OCI-LY1 (cell line): ENCODE data around the gene SCFD1.

ENCODE experiments used
- H2AFZ ChIP-seq: fragments of 200-600 bp; sonication (generic), shearing (Covaris generic); 2 replicates; pipeline ENCODE4 v1.6.0; 2014; ENCODE audit warnings: antibody characterized with exemption, mild to moderate bottlenecking, low read length
- H3F3A ChIP-seq: fragments of 200-600 bp; sonication (generic), shearing (Covaris generic); 2 replicates; pipeline ENCODE4 v1.6.0; 2014; ENCODE audit warnings: mild to moderate bottlenecking, antibody characterized with exemption, low read length, moderate library complexity; ENCODE audit not compliant: insufficient read depth
- H3K27ac ChIP-seq: fragments of 200-600 bp; sonication (generic); 2 replicates; pipeline ENCODE4 v1.5.1; 2014; ENCODE audit warnings: low read length, mixed run types, mild to moderate bottlenecking, low read depth; ENCODE audit not compliant: poor library complexity, severe bottlenecking
- H3K27me3 ChIP-seq: fragments of 200-600 bp; sonication (generic); 2 replicates; pipeline ENCODE4 v1.6.0; 2014; ENCODE audit warnings: antibody characterized with exemption, mild to moderate bottlenecking, low read length, moderate library complexity; ENCODE audit not compliant: insufficient read depth
- H3K36me3 ChIP-seq: fragments of 200-600 bp; sonication (generic); 2 replicates; pipeline ENCODE4 v1.6.1; 2014; ENCODE audit warnings: mild to moderate bottlenecking, antibody characterized with exemption, low read length, moderate library complexity, mixed read lengths; ENCODE audit not compliant: insufficient read depth
- H3K4me1 ChIP-seq: fragments of 200-600 bp; sonication (generic); 2 replicates; pipeline ENCODE4 v1.5.1; 2014; ENCODE audit warnings: mild to moderate bottlenecking, low read length, moderate library complexity; ENCODE audit not compliant: insufficient read depth, severe bottlenecking
- H3K4me2 ChIP-seq: fragments of 200-600 bp; sonication (generic), shearing (Covaris generic); 2 replicates; pipeline ENCODE4 v1.6.1; 2014; ENCODE audit warnings: low read length
- H3K4me3 ChIP-seq: fragments of 200-600 bp; sonication (generic); 2 replicates; pipeline ENCODE4 v1.5.1; 2014; ENCODE audit warnings: low read length, low read depth, mild to moderate bottlenecking, mixed read lengths; ENCODE audit not compliant: poor library complexity, severe bottlenecking
- H3K79me2 ChIP-seq: fragments of 200-600 bp; shearing (Covaris generic); 2 replicates; pipeline ENCODE4 v1.6.1; 2016; ENCODE audit warnings: mixed run types, low read length, mixed read lengths; ENCODE audit not compliant: insufficient read depth
- H3K9ac ChIP-seq: fragments of 200-600 bp; sonication (generic), shearing (Covaris generic); 2 replicates; pipeline ENCODE4 v1.6.1; 2014; ENCODE audit warnings: mild to moderate bottlenecking, low read length, mixed read lengths
- H3K9me2 ChIP-seq: fragments of 200-600 bp; sonication (generic), shearing (Covaris generic); 2 replicates; pipeline ENCODE4 v1.6.1; 2014; ENCODE audit warnings: low read depth, mild to moderate bottlenecking, low read length, mixed read lengths
- H3K9me3 ChIP-seq: fragments of 200-600 bp; shearing (Covaris generic); 2 replicates; pipeline ENCODE4 v1.6.1; 2014; ENCODE audit warnings: low read length, mixed read lengths
- H4K20me1 ChIP-seq: fragments of 200-600 bp; sonication (generic), shearing (Covaris generic); 2 replicates; pipeline ENCODE4 v1.6.0; 2016; ENCODE audit warnings: mild to moderate bottlenecking, low read length; ENCODE audit not compliant: insufficient read depth
- EZH2 ChIP-seq: fragments of 200-600 bp; sonication (generic), shearing (Covaris generic); IDR thresholded peaks from 2 replicates; pipeline ENCODE4 v1.8.0; 2017; ENCODE audit warnings: borderline replicate concordance, mixed run types, mild to moderate bottlenecking, antibody characterized with exemption, low read length, moderate library complexity, mixed read lengths
- TF ChIP-seq, protein P1 (sequence below): fragments of 200-600 bp; sonication (generic), shearing (Covaris generic); IDR thresholded peaks from 2 replicates; pipeline ENCODE4 v1.5.1; 2017; ENCODE audit warnings: mild to moderate bottlenecking, antibody characterized with exemption, low read length, moderate library complexity, mixed read lengths

Gene SCFD1

GRCh38 chr14:30621354-30621939 is 672 bp upstream of the SCFD1 start:
- Histone ChIP-seq H2AFZ (no peak overlapping the region), H4K20me1 (no peaks in the 10 kb centered on the region), H3K4me1 (peaks cover 38% of the 10 kb centered on the region), H3K9me2 (no peaks in the 10 kb centered on the region), H3K27me3 (no peaks in the 10 kb centered on the region), H3K27ac (peak overlapping the region; percentile 74), H3K9me3 (no peaks in the 10 kb centered on the region), H3K36me3 (peaks cover 9% of the 10 kb centered on the region; the same call in 1 of the 2 replicates), H3K4me3 (peak overlapping the region; percentile 76), H3K9ac (peak overlapping the region; percentile 63), H3F3A (peaks cover 9% of the 10 kb centered on the region; the same call in 1 of the 2 replicates), H3K79me2 (peaks cover 41% of the 10 kb centered on the region), H3K4me2 (peak overlapping the region; percentile 83)
- no peak for TF ChIP-seq EZH2
- TF ChIP-seq, protein P1, sequence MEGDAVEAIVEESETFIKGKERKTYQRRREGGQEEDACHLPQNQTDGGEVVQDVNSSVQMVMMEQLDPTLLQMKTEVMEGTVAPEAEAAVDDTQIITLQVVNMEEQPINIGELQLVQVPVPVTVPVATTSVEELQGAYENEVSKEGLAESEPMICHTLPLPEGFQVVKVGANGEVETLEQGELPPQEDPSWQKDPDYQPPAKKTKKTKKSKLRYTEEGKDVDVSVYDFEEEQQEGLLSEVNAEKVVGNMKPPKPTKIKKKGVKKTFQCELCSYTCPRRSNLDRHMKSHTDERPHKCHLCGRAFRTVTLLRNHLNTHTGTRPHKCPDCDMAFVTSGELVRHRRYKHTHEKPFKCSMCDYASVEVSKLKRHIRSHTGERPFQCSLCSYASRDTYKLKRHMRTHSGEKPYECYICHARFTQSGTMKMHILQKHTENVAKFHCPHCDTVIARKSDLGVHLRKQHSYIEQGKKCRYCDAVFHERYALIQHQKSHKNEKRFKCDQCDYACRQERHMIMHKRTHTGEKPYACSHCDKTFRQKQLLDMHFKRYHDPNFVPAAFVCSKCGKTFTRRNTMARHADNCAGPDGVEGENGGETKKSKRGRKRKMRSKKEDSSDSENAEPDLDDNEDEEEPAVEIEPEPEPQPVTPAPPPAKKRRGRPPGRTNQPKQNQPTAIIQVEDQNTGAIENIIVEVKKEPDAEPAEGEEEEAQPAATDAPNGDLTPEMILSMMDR: no peak

GRCh38 chr14:30623412-30624131 is 1.5 kb downstream of the SCFD1 start:
- Histone ChIP-seq H3F3A (peaks cover 9% of the 10 kb centered on the region; the same call in 1 of the 2 replicates), H3K9me2 (no peaks in the 10 kb centered on the region), H3K4me1 (peaks cover 40% of the 10 kb centered on the region), H2AFZ (no peak overlapping the region), H3K79me2 (peaks cover 59% of the 10 kb centered on the region), H4K20me1 (no peaks in the 10 kb centered on the region), H3K36me3 (peaks cover 15% of the 10 kb centered on the region; the same call in 1 of the 2 replicates), H3K4me2 (peak overlapping the region; percentile 83), H3K27ac (no peak overlapping the region), H3K9me3 (no peaks in the 10 kb centered on the region), H3K4me3 (peak overlapping the region; percentile 76), H3K27me3 (no peaks in the 10 kb centered on the region), H3K9ac (peak overlapping the region; percentile 85)
- TF ChIP-seq, protein P1: no peak
- no peak for TF ChIP-seq EZH2

GRCh38 chr14:30624132-30624423 is 2.0 kb downstream of the SCFD1 start:
- H3F3A ChIP-seq: peaks cover 7% of the 10 kb centered on the region; the same call in 1 of the 2 replicates
- H3K4me2 ChIP-seq: peak overlapping the region; percentile 83
- TF ChIP-seq, protein P1: no peak
- TF ChIP-seq EZH2: no peak
- H4K20me1 ChIP-seq: no peaks in the 10 kb centered on the region
- peak overlapping the region; percentile 76 for H3K4me3 ChIP-seq
- H3K27me3 ChIP-seq: no peaks in the 10 kb centered on the region
- H3K9me2 ChIP-seq: no peaks in the 10 kb centered on the region
- peaks cover 63% of the 10 kb centered on the region for H3K79me2 ChIP-seq
- H2AFZ ChIP-seq: no peak overlapping the region
- peaks cover 15% of the 10 kb centered on the region; the same call in 1 of the 2 replicates for H3K36me3 ChIP-seq
- peaks cover 40% of the 10 kb centered on the region for H3K4me1 ChIP-seq
- H3K27ac ChIP-seq: no peak overlapping the region
- no peak overlapping the region for H3K9ac ChIP-seq
- no peaks in the 10 kb centered on the region for H3K9me3 ChIP-seq
